Nucleus accumbens (tissue), 56 donors: Measurements from ENCODE around the gene TNFSF15.

Experiments used
- DNase-seq, 56 donors: peaks; one replicate each; lab custom pipeline; 2025; lab: John Stamatoyannopoulos, UW

TNFSF15 gene

GRCh38 chr9:114805670-114806525, at the start of gene TNFSF15:
Gene TNFSF15, minus strand, starts transcription at chr9:114806039. Its CDS starts 27 bp downstream, at chr9:114806012.
- DNase-seq = no peak

GRCh38 chr9:114855488-114855887, 49.6 kb upstream of the TNFSF15 start:
- DNase-seq = no peak

GRCh38 chr9:114854736-114855355, 49.0 kb upstream of the TNFSF15 start:
- no peak for DNase-seq

GRCh38 chr9:114853071-114853855, 47.4 kb upstream of the TNFSF15 start:
- DNase-seq = no peak

- DNase-seq = no peak
Measured at GRCh38 chr9:114852050-114852594, 46.3 kb upstream of the TNFSF15 start.

- no peak for DNase-seq
Measured at GRCh38 chr9:114851306-114851705, 45.5 kb upstream of the TNFSF15 start.

GRCh38 chr9:114850871-114851270, 45.0 kb upstream of the TNFSF15 start:
- no peak for DNase-seq

GRCh38 chr9:114849450-114849849, 43.6 kb upstream of the TNFSF15 start:
- no peak for DNase-seq

- no peak for DNase-seq
Measured at GRCh38 chr9:114847492-114848417, 41.9 kb upstream of the TNFSF15 start.

GRCh38 chr9:114845373-114845772, 39.5 kb upstream of the TNFSF15 start:
- DNase-seq = no peak

- DNase-seq = no peak
Measured at GRCh38 chr9:114844766-114845165, 38.9 kb upstream of the TNFSF15 start.

GRCh38 chr9:114837923-114838322, 32.1 kb upstream of the TNFSF15 start:
- no peak for DNase-seq

- DNase-seq = no peak
Measured at GRCh38 chr9:114836769-114837168, 30.9 kb upstream of the TNFSF15 start.

- DNase-seq = no peak
Measured at GRCh38 chr9:114834386-114834785, 28.5 kb upstream of the TNFSF15 start.

- no peak for DNase-seq
Measured at GRCh38 chr9:114830546-114830945, 24.7 kb upstream of the TNFSF15 start.

GRCh38 chr9:114829574-114830440, 24.0 kb upstream of the TNFSF15 start:
- DNase-seq = no peak

GRCh38 chr9:114828303-114828650, 22.4 kb upstream of the TNFSF15 start:
- DNase-seq = no peak

GRCh38 chr9:114827641-114828302, 21.9 kb upstream of the TNFSF15 start:
- no peak for DNase-seq
